DMS79 treated with DMSO at 0.1 percent for 48 hours (cell line): Measurements from ENCODE around the gene TAS2R30.
A peak's percentile ranks its signal among the peaks of the same experiment; 100 is the strongest.

Experiments
- DNase-seq: peaks from one replicate; lab custom pipeline; 2025; lab: John Stamatoyannopoulos, UW

The TAS2R30 gene

GRCh38 chr12:11134305-11134704 is at the start of gene TAS2R30:
TSS of gene TAS2R30 (minus strand) at chr12:11134644. CDS start at chr12:11134244, 400 bp downstream.
- DNase-seq: no peak

GRCh38 chr12:11183011-11183410 is 48.6 kb upstream of the TAS2R30 start:
- no peak for DNase-seq

GRCh38 chr12:11182529-11182928 is 48.1 kb upstream of the TAS2R30 start:
- DNase-seq: no peak

GRCh38 chr12:11178250-11178649 is 43.8 kb upstream of the TAS2R30 start:
- DNase-seq: no peak

- peak; percentile 65 for DNase-seq
These were observed 39.6 kb upstream of the TAS2R30 start for GRCh38 chr12:11174022-11174421.

- DNase-seq: peak; percentile 67
These were observed 37.7 kb upstream of the TAS2R30 start for GRCh38 chr12:11171969-11172675.

GRCh38 chr12:11171145-11171968 is 36.9 kb upstream of the TAS2R30 start, which contains the start of gene SMIM10L1:
TSS of gene SMIM10L1 (plus strand) at chr12:11171194. CDS start at chr12:11171357, 163 bp downstream.
- DNase-seq: peak; percentile 88

GRCh38 chr12:11170810-11171144 is 36.3 kb upstream of the TAS2R30 start:
- DNase-seq: no peak

- DNase-seq: no peak
These were observed 31.9 kb upstream of the TAS2R30 start for GRCh38 chr12:11166300-11166699.

- DNase-seq: no peak
These were observed 29.9 kb upstream of the TAS2R30 start for GRCh38 chr12:11164384-11164783.

- DNase-seq: no peak
These were observed 28.1 kb upstream of the TAS2R30 start for GRCh38 chr12:11162502-11162901.

- DNase-seq: peak; percentile 84
These were observed 24.5 kb upstream of the TAS2R30 start for GRCh38 chr12:11158885-11159444.

- DNase-seq: no peak
These were observed 20.0 kb upstream of the TAS2R30 start for GRCh38 chr12:11154400-11154925.

GRCh38 chr12:11152725-11153124 is 18.3 kb upstream of the TAS2R30 start:
- DNase-seq: no peak

- DNase-seq: no peak
These were observed 16.4 kb upstream of the TAS2R30 start for GRCh38 chr12:11150832-11151231.

GRCh38 chr12:11147420-11147819 is 13.0 kb upstream of the TAS2R30 start:
- DNase-seq: no peak

GRCh38 chr12:11144297-11144696 is 9.9 kb upstream of the TAS2R30 start:
- no peak for DNase-seq

GRCh38 chr12:11143352-11143751 is 8.9 kb upstream of the TAS2R30 start:
- no peak for DNase-seq

GRCh38 chr12:11136075-11136474 is 1.6 kb upstream of the TAS2R30 start:
- no peak for DNase-seq

- DNase-seq: no peak
These were observed 628 bp downstream of the TAS2R30 start for GRCh38 chr12:11133816-11134215.

- no peak for DNase-seq
These were observed 1.3 kb downstream of the TAS2R30 start for GRCh38 chr12:11133162-11133561.

- DNase-seq: no peak
These were observed 3.4 kb downstream of the TAS2R30 start for GRCh38 chr12:11130999-11131398.

GRCh38 chr12:11130382-11130781 is 4.1 kb downstream of the TAS2R30 start:
- no peak for DNase-seq
